Activated T-cell treated with anti-CD3 and anti-CD28 coated beads, Interleukin-2, amount 50 U/mL, for 24 hours (primary cell): ENCODE results near the gene OSBPL5.
"Not testable (repeated sequence)": the region's sequence is repeated elsewhere in the genome, so short reads cannot be mapped to it uniquely, and the experiment has no call there.

ENCODE experiments used
- DNase-seq: peaks from one replicate; pipeline ENCODE4 v3.0.0-alpha.2; 2020
- H3K27ac Mint-ChIP-seq: 2 replicates; pipeline ENCODE4 v1.8.0; 2020; ENCODE audit warnings: mild to moderate bottlenecking, mixed read lengths
- H3K27me3 Mint-ChIP-seq: 2 replicates; pipeline ENCODE4 v1.8.0; 2020; ENCODE audit warnings: mixed read lengths
- H3K36me3 Mint-ChIP-seq: 2 replicates; pipeline ENCODE4 v1.8.0; 2020; ENCODE audit warnings: low read depth, mixed read lengths
- H3K4me1 Mint-ChIP-seq: 2 replicates; pipeline ENCODE4 v1.8.0; 2020; ENCODE audit warnings: low read depth, mixed read lengths
- H3K4me3 Mint-ChIP-seq: 2 replicates; pipeline ENCODE4 v1.8.0; 2020; ENCODE audit warnings: mild to moderate bottlenecking, moderate library complexity, mixed read lengths
- H3K9me3 Mint-ChIP-seq: 2 replicates; pipeline ENCODE4 v1.8.0; 2020; ENCODE audit warnings: mixed read lengths

OSBPL5 gene

GRCh38 chr11:3126207-3126865 lies 38.8 kb downstream of the OSBPL5 start:
- no peaks in the 10 kb centered on the region for H3K36me3 Mint-ChIP-seq
- no peak overlapping the region for H3K27ac Mint-ChIP-seq
- no peaks in the 10 kb centered on the region for H3K4me1 Mint-ChIP-seq
- no peak overlapping the region for H3K4me3 Mint-ChIP-seq
- no peaks in the 10 kb centered on the region for H3K27me3 Mint-ChIP-seq
- no peak for DNase-seq
- no peaks in the 10 kb centered on the region for H3K9me3 Mint-ChIP-seq

GRCh38 chr11:3124821-3125220 lies 40.3 kb downstream of the OSBPL5 start:
- H3K4me1 Mint-ChIP-seq: no peaks in the 10 kb centered on the region
- no peak overlapping the region for H3K27ac Mint-ChIP-seq
- DNase-seq: no peak
- H3K27me3 Mint-ChIP-seq: no peaks in the 10 kb centered on the region
- no peaks in the 10 kb centered on the region for H3K36me3 Mint-ChIP-seq
- H3K4me3 Mint-ChIP-seq: no peak overlapping the region
- H3K9me3 Mint-ChIP-seq: no peaks in the 10 kb centered on the region

- no peak overlapping the region for H3K27ac Mint-ChIP-seq
- no peaks in the 10 kb centered on the region for H3K27me3 Mint-ChIP-seq
- H3K4me3 Mint-ChIP-seq: no peak overlapping the region
- no peaks in the 10 kb centered on the region for H3K4me1 Mint-ChIP-seq
- H3K9me3 Mint-ChIP-seq: no peaks in the 10 kb centered on the region
- H3K36me3 Mint-ChIP-seq: no peaks in the 10 kb centered on the region
- DNase-seq: no peak
Measured at GRCh38 chr11:3123761-3124733, 41.1 kb downstream of the OSBPL5 start.

GRCh38 chr11:3123305-3123704 lies 41.8 kb downstream of the OSBPL5 start:
- no peaks in the 10 kb centered on the region for H3K27me3 Mint-ChIP-seq
- H3K36me3 Mint-ChIP-seq: no peaks in the 10 kb centered on the region
- DNase-seq: no peak
- no peaks in the 10 kb centered on the region for H3K4me1 Mint-ChIP-seq
- H3K27ac Mint-ChIP-seq: no peak overlapping the region
- no peaks in the 10 kb centered on the region for H3K9me3 Mint-ChIP-seq
- no peak overlapping the region for H3K4me3 Mint-ChIP-seq

- H3K27me3 Mint-ChIP-seq: no peaks in the 10 kb centered on the region
- DNase-seq: no peak
- H3K4me3 Mint-ChIP-seq: no peak overlapping the region
- no peaks in the 10 kb centered on the region for H3K9me3 Mint-ChIP-seq
- no peaks in the 10 kb centered on the region for H3K36me3 Mint-ChIP-seq
- H3K4me1 Mint-ChIP-seq: no peaks in the 10 kb centered on the region
- H3K27ac Mint-ChIP-seq: no peak overlapping the region
Measured at GRCh38 chr11:3122775-3123201, 42.3 kb downstream of the OSBPL5 start.

GRCh38 chr11:3121931-3122774 lies 43.0 kb downstream of the OSBPL5 start:
- DNase-seq: no peak
- no peak overlapping the region for H3K4me3 Mint-ChIP-seq

GRCh38 chr11:3121416-3121815 lies 43.7 kb downstream of the OSBPL5 start:
- H3K9me3 Mint-ChIP-seq: no peaks in the 10 kb centered on the region

More at GRCh38 chr11:3121931-3122774, 43.0 kb downstream of the OSBPL5 start:
- no peaks in the 10 kb centered on the region for H3K27me3 Mint-ChIP-seq
- no peaks in the 10 kb centered on the region for H3K36me3 Mint-ChIP-seq
- H3K27ac Mint-ChIP-seq: no peak overlapping the region
- no peaks in the 10 kb centered on the region for H3K9me3 Mint-ChIP-seq
- no peaks in the 10 kb centered on the region for H3K4me1 Mint-ChIP-seq

GRCh38 chr11:3120071-3120792 lies 44.9 kb downstream of the OSBPL5 start:
- no peaks in the 10 kb centered on the region for H3K27me3 Mint-ChIP-seq

More at GRCh38 chr11:3121416-3121815, 43.7 kb downstream of the OSBPL5 start:
- DNase-seq: no peak
- Mint-ChIP-seq H3K27me3 (no peaks in the 10 kb centered on the region), H3K27ac (no peak overlapping the region), H3K4me3 (no peak overlapping the region), H3K36me3 (peaks cover under 1% of the 10 kb centered on the region), H3K4me1 (no peaks in the 10 kb centered on the region)

GRCh38 chr11:3119141-3119821 lies 45.8 kb downstream of the OSBPL5 start:
- no peak overlapping the region for H3K4me3 Mint-ChIP-seq
- peaks cover 6% of the 10 kb centered on the region for H3K9me3 Mint-ChIP-seq
- no peak overlapping the region for H3K27ac Mint-ChIP-seq
- peaks cover 10% of the 10 kb centered on the region for H3K36me3 Mint-ChIP-seq
- no peaks in the 10 kb centered on the region for H3K27me3 Mint-ChIP-seq
- no peak for DNase-seq
- H3K4me1 Mint-ChIP-seq: no peaks in the 10 kb centered on the region

More at GRCh38 chr11:3120071-3120792, 44.9 kb downstream of the OSBPL5 start:
- no peak overlapping the region for H3K4me3 Mint-ChIP-seq
- peaks cover 2% of the 10 kb centered on the region for H3K9me3 Mint-ChIP-seq
- no peaks in the 10 kb centered on the region for H3K4me1 Mint-ChIP-seq
- DNase-seq: no peak
- H3K36me3 Mint-ChIP-seq: peaks cover 7% of the 10 kb centered on the region
- H3K27ac Mint-ChIP-seq: no peak overlapping the region

- Mint-ChIP-seq H3K9me3 (peaks cover 11% of the 10 kb centered on the region), H3K36me3 (peaks cover 15% of the 10 kb centered on the region)
Measured at GRCh38 chr11:3115321-3115720, 49.8 kb downstream of the OSBPL5 start.

GRCh38 chr11:3113661-3114060 lies 51.4 kb downstream of the OSBPL5 start:
- not testable (repeated sequence) for H3K27ac Mint-ChIP-seq, DNase-seq, H3K4me1 Mint-ChIP-seq, H3K27me3 Mint-ChIP-seq, H3K4me3 Mint-ChIP-seq
- Mint-ChIP-seq H3K36me3 (peaks cover 15% of the 10 kb centered on the region), H3K9me3 (peaks cover 11% of the 10 kb centered on the region)

More at GRCh38 chr11:3115321-3115720, 49.8 kb downstream of the OSBPL5 start:
- DNase-seq: no peak
- no peak overlapping the region for H3K4me3 Mint-ChIP-seq
- H3K27me3 Mint-ChIP-seq: no peaks in the 10 kb centered on the region
- H3K4me1 Mint-ChIP-seq: peaks cover 2% of the 10 kb centered on the region
- no peak overlapping the region for H3K27ac Mint-ChIP-seq

GRCh38 chr11:3111919-3112690 lies 53.0 kb downstream of the OSBPL5 start:
- peaks cover 2% of the 10 kb centered on the region for H3K4me1 Mint-ChIP-seq
- no peak for DNase-seq

GRCh38 chr11:3111466-3111865 lies 53.6 kb downstream of the OSBPL5 start:
- Mint-ChIP-seq H3K27ac (no peak overlapping the region), H3K4me1 (peaks cover 2% of the 10 kb centered on the region), H3K9me3 (peaks cover 11% of the 10 kb centered on the region), H3K4me3 (no peak overlapping the region), H3K27me3 (no peaks in the 10 kb centered on the region), H3K36me3 (peaks cover 15% of the 10 kb centered on the region)
- DNase-seq: no peak

More at GRCh38 chr11:3111919-3112690, 53.0 kb downstream of the OSBPL5 start:
- Mint-ChIP-seq H3K9me3 (peaks cover 11% of the 10 kb centered on the region), H3K4me3 (no peak overlapping the region), H3K36me3 (peaks cover 15% of the 10 kb centered on the region), H3K27me3 (no peaks in the 10 kb centered on the region), H3K27ac (no peak overlapping the region)
